Measurements from ENCODE around the gene PLEKHG7.
"Not testable (repeated sequence)": the region's sequence is repeated elsewhere in the genome, so short reads cannot be mapped to it uniquely, and the experiment has no call there.

The PLEKHG7 gene

GRCh38 chr12:92737855-92738850 lies 35.4 kb downstream of the PLEKHG7 start:
- no peak overlapping the region for H3K4me3 ChIP-seq
- H3K27ac ChIP-seq: no peak overlapping the region

GRCh38 chr12:92739113-92739512 lies 36.3 kb downstream of the PLEKHG7 start:
- no peak overlapping the region for H3K4me3 ChIP-seq
- no peak overlapping the region for H3K27ac ChIP-seq

- Histone ChIP-seq H3K4me3 (no peak overlapping the region), H3K27ac (no peak overlapping the region)
Observed at GRCh38 chr12:92740411-92740810, 37.6 kb downstream of the PLEKHG7 start.

GRCh38 chr12:92743026-92743425 lies 40.2 kb downstream of the PLEKHG7 start:
- Histone ChIP-seq H3K4me3 (no peak overlapping the region), H3K27ac (no peak overlapping the region)

- H3K4me3 ChIP-seq: no peak overlapping the region
- peak overlapping the region in 18 of 21 experiments; percentile 3 to 76 (median 56) for H3K27ac ChIP-seq
Observed at GRCh38 chr12:92745856-92746550, 43.2 kb downstream of the PLEKHG7 start.

GRCh38 chr12:92747151-92747550 lies 44.4 kb downstream of the PLEKHG7 start:
- Histone ChIP-seq H3K4me3 (no peak overlapping the region), H3K27ac (peak overlapping the region in 5 of 21 experiments; percentile 24 to 76 (median 61))

- H3K27ac ChIP-seq, H3K4me3 ChIP-seq: not testable (repeated sequence)
Observed at GRCh38 chr12:92749691-92750090, 46.9 kb downstream of the PLEKHG7 start.

- Histone ChIP-seq H3K4me3 (no peak overlapping the region), H3K27ac (peak overlapping the region in 2 of 21 experiments; percentile 14 to 15)
Observed at GRCh38 chr12:92753976-92754885, 51.4 kb downstream of the PLEKHG7 start.

- Histone ChIP-seq H3K4me3 (no peak overlapping the region), H3K27ac (no peak overlapping the region)
Observed at GRCh38 chr12:92756898-92757596, 54.3 kb downstream of the PLEKHG7 start.

- no peak overlapping the region for H3K4me3 ChIP-seq
- H3K27ac ChIP-seq: no peak overlapping the region
Observed at GRCh38 chr12:92757597-92758121, 54.9 kb downstream of the PLEKHG7 start.

- no peak overlapping the region for H3K4me3 ChIP-seq
- H3K27ac ChIP-seq: no peak overlapping the region
Observed at GRCh38 chr12:92759634-92760268, 57.0 kb downstream of the PLEKHG7 start.

- no peak overlapping the region for H3K4me3 ChIP-seq
- H3K27ac ChIP-seq: no peak overlapping the region
Observed at GRCh38 chr12:92762773-92763172, 60.0 kb downstream of the PLEKHG7 start.

GRCh38 chr12:92764831-92765230 lies 62.0 kb downstream of the PLEKHG7 start:
- Histone ChIP-seq H3K27ac (no peak overlapping the region), H3K4me3 (no peak overlapping the region)

GRCh38 chr12:92765871-92766270 lies 63.1 kb downstream of the PLEKHG7 start:
- Histone ChIP-seq H3K27ac (no peak overlapping the region), H3K4me3 (no peak overlapping the region)

- H3K4me3 ChIP-seq: no peak overlapping the region
Observed at GRCh38 chr12:92769124-92769901, 66.5 kb downstream of the PLEKHG7 start.

GRCh38 chr12:92771001-92771400 lies 68.2 kb downstream of the PLEKHG7 start:
- H3K27ac ChIP-seq: no peak overlapping the region
- no peak overlapping the region for H3K4me3 ChIP-seq

More at GRCh38 chr12:92769124-92769901, 66.5 kb downstream of the PLEKHG7 start:
- H3K27ac ChIP-seq: no peak overlapping the region

- no peak overlapping the region for H3K4me3 ChIP-seq
- H3K27ac ChIP-seq: no peak overlapping the region
Observed at GRCh38 chr12:92775416-92775815, 72.6 kb downstream of the PLEKHG7 start.

GRCh38 chr12:92778525-92778924 lies 75.7 kb downstream of the PLEKHG7 start:
- peak overlapping the region in 1 of 21 experiments; percentile 41 for H3K27ac ChIP-seq
- H3K4me3 ChIP-seq: no peak overlapping the region
